RWPE2 (cell line): ENCODE measurements around the gene GFPT1.
A peak's percentile ranks its signal among the peaks of the same experiment; 100 is the strongest.

Experiments used
- ATAC-seq: fragments of 200-7000 bp; cut with Tn5 transposase; 3 replicates; pipeline ENCODE4 v1.9.1; 2021; ENCODE audit warnings: low read depth
- DNase-seq: peaks from one replicate; pipeline ENCODE4 v3.0.0-alpha.2; 2020; ENCODE audit warnings: low spot score
- H3K27ac ChIP-seq: fragments of 450-650 bp; 2 replicates; pipeline ENCODE4 v1.5.1; 2017; ENCODE audit warnings: mild to moderate bottlenecking; ENCODE audit not compliant: poor library complexity, severe bottlenecking
- H3K27me3 ChIP-seq: fragments of 250-450 bp; sonication (Bioruptor Pico); 2 replicates; pipeline ENCODE4 v1.5.1; 2021; ENCODE audit warnings: mild to moderate bottlenecking, moderate library complexity; ENCODE audit not compliant: insufficient read depth, poor library complexity, severe bottlenecking
- H3K36me3 ChIP-seq: fragments of 250-450 bp; sonication (Bioruptor Pico); 2 replicates; pipeline ENCODE4 v1.5.1; 2020; ENCODE audit warnings: low read depth, mild to moderate bottlenecking, moderate library complexity
- H3K4me1 ChIP-seq: fragments of 250-450 bp; sonication (Bioruptor Pico); 2 replicates; pipeline ENCODE4 v1.5.1; 2021; ENCODE audit warnings: mild to moderate bottlenecking, moderate library complexity; ENCODE audit not compliant: insufficient read depth, poor library complexity, severe bottlenecking
- H3K4me3 ChIP-seq: fragments of 250-450 bp; sonication (Bioruptor Pico); 2 replicates; pipeline ENCODE4 v1.5.1; 2021; ENCODE audit warnings: mild to moderate bottlenecking, moderate library complexity; ENCODE audit not compliant: severe bottlenecking
- H3K9me3 ChIP-seq: fragments of 250-450 bp; sonication (Bioruptor Pico); 2 replicates; pipeline ENCODE4 v1.5.1; 2021; ENCODE audit warnings: mild to moderate bottlenecking, moderate library complexity; ENCODE audit not compliant: severe bottlenecking
- CTCF ChIP-seq: fragments of 450-650 bp; IDR thresholded peaks from one replicate; pipeline ENCODE4 v1.5.1; 2017; ENCODE audit warnings: mild to moderate bottlenecking, moderate library complexity; ENCODE audit not compliant: poor library complexity, severe bottlenecking

GFPT1 gene

GRCh38 chr2:69308338-69308737, 78.7 kb downstream of the GFPT1 start:
- Histone ChIP-seq H3K36me3 (peaks cover 2% of the 10 kb centered on the region; the same call in 1 of the 2 replicates), H3K4me1 (no peaks in the 10 kb centered on the region), H3K27ac (no peak overlapping the region), H3K4me3 (no peak overlapping the region), H3K27me3 (no peaks in the 10 kb centered on the region), H3K9me3 (no peaks in the 10 kb centered on the region)
- ATAC-seq, result no peak
- no peak for DNase-seq
- TF ChIP-seq CTCF, result no peak

DNA sequence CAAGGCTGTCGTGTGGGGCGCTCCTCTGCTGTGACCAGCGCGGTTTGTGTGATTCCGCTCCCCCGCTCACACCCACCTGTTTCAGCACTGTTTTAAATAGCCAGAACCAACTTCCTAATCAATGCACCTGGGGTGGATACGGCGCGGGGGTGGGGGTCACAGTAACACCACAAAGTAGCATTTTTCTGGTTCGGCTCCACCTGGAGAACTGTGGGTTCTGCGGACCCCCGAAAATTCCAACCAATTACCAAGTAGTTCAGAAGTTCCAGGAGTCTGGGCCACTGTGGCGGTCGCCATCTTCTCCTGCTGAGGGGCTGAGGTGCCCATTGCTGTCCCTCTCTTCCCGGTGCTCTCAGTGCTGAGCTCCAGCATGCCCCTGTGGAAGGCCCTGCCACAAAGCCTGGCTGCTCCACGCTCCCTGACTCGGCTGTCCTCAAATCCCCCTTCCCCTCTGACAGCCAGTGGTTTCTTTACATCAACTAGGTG, 79.4 kb downstream of the GFPT1 start:
- Histone ChIP-seq H3K27ac (no peak overlapping the region), H3K4me1 (no peaks in the 10 kb centered on the region)
- no peak for ATAC-seq

GRCh38 chr2:69306822-69307578, 80.0 kb downstream of the GFPT1 start:
- H3K27ac ChIP-seq, result no peak overlapping the region
- TF ChIP-seq CTCF, result peak; percentile 95
- H3K36me3 ChIP-seq, result no peaks in the 10 kb centered on the region

More for the DNA sequence above, 79.4 kb downstream of the GFPT1 start:
- no peaks in the 10 kb centered on the region for H3K27me3 ChIP-seq
- no peaks in the 10 kb centered on the region for H3K36me3 ChIP-seq
- H3K4me3 ChIP-seq, result peak overlapping the region; percentile 34
- no peaks in the 10 kb centered on the region for H3K9me3 ChIP-seq
- no peak for DNase-seq
- TF ChIP-seq CTCF, result peak; percentile 55

GRCh38 chr2:69306393-69306821, 80.6 kb downstream of the GFPT1 start:
- no peaks in the 10 kb centered on the region for H3K36me3 ChIP-seq
- H3K4me1 ChIP-seq, result no peaks in the 10 kb centered on the region
- peak overlapping the region; percentile 34 for H3K4me3 ChIP-seq
- H3K27me3 ChIP-seq, result no peaks in the 10 kb centered on the region
- H3K9me3 ChIP-seq, result no peaks in the 10 kb centered on the region
- DNase-seq, result no peak
- no peak overlapping the region for H3K27ac ChIP-seq
- no peak for ATAC-seq
- no peak for TF ChIP-seq CTCF

More at GRCh38 chr2:69306822-69307578, 80.0 kb downstream of the GFPT1 start:
- peak overlapping the region; percentile 34 for H3K4me3 ChIP-seq
- ATAC-seq, result peak; percentile 83
- no peaks in the 10 kb centered on the region for H3K27me3 ChIP-seq
- no peaks in the 10 kb centered on the region for H3K9me3 ChIP-seq
- H3K4me1 ChIP-seq, result no peaks in the 10 kb centered on the region
- no peak for DNase-seq
